Endothelial cell (in vitro differentiated cells): ENCODE data around the gene L1CAM. TPM values are rescaled to one million over a fixed set of nuclear protein-coding genes. Genes with fewer than 3 reads are reported as not detected.

Experiments
- DNase-seq: peaks from one replicate; pipeline ENCODE4 v3.0.0; 2021; ENCODE audit warnings: low spot score
- H3K27ac Mint-ChIP-seq: one replicate; pipeline ENCODE4 v1.8.0; 2021; ENCODE audit warnings: mixed read lengths, inconsistent platforms; ENCODE audit not compliant: unreplicated experiment
- H3K27me3 Mint-ChIP-seq: one replicate; pipeline ENCODE4 v1.8.0; 2021; ENCODE audit warnings: mild to moderate bottlenecking, moderate library complexity, mixed read lengths, inconsistent platforms; ENCODE audit not compliant: unreplicated experiment
- H3K36me3 Mint-ChIP-seq: one replicate; pipeline ENCODE4 v1.8.0; 2021; ENCODE audit warnings: mild to moderate bottlenecking, low read depth, mixed read lengths, inconsistent platforms; ENCODE audit not compliant: unreplicated experiment
- H3K4me1 Mint-ChIP-seq: one replicate; pipeline ENCODE4 v1.8.0; 2021; ENCODE audit warnings: mild to moderate bottlenecking, mixed read lengths, inconsistent platforms; ENCODE audit not compliant: unreplicated experiment
- H3K4me3 Mint-ChIP-seq: one replicate; pipeline ENCODE4 v1.8.0; 2021; ENCODE audit warnings: mild to moderate bottlenecking, mixed read lengths, inconsistent platforms; ENCODE audit not compliant: unreplicated experiment
- H3K9me3 Mint-ChIP-seq: one replicate; pipeline ENCODE4 v1.8.0; 2021; ENCODE audit warnings: mixed read lengths, inconsistent platforms; ENCODE audit not compliant: unreplicated experiment
- CTCF ChIP-seq: fragments of 200-600 bp; sonication (generic); IDR thresholded peaks from one replicate; pipeline ENCODE4 v1.5.0; 2021; ENCODE audit warnings: antibody characterized with exemption; ENCODE audit not compliant: unreplicated experiment
- total RNA-seq: library from RNA; stranded (reverse); fragmentation: NEBNext Ultra II Directional; extraction: Animal tissue kit (Norgen Biotek cat#: 25700); gene quantifications from one replicate; pipeline ENCODE4 v1.2.1, GENCODE V29; 2021; ENCODE audit not compliant: unreplicated experiment

Gene L1CAM
- total RNA-seq, 1 donor from 2014 or later = 0.31 TPM

- Mint-ChIP-seq H3K9me3 (no peaks in the 10 kb centered on the region), H3K4me3 (no peak overlapping the region), H3K4me1 (peaks cover 7% of the 10 kb centered on the region), H3K36me3 (no peaks in the 10 kb centered on the region), H3K27me3 (peaks cover 9% of the 10 kb centered on the region), H3K27ac (no peak overlapping the region)
- no peak for TF ChIP-seq CTCF
- no peak for DNase-seq
Observed at GRCh38 chrX:153881281-153881680, 4.7 kb downstream of the L1CAM start.

GRCh38 chrX:153880440-153880815 lies 5.5 kb downstream of the L1CAM start:
- peaks cover 10% of the 10 kb centered on the region for H3K4me1 Mint-ChIP-seq
- no peak overlapping the region for H3K4me3 Mint-ChIP-seq

GRCh38 chrX:153879741-153880439 lies 6.1 kb downstream of the L1CAM start:
- Mint-ChIP-seq H3K9me3 (no peaks in the 10 kb centered on the region), H3K36me3 (no peaks in the 10 kb centered on the region), H3K4me3 (no peak overlapping the region), H3K4me1 (peaks cover 11% of the 10 kb centered on the region), H3K27me3 (peaks cover 7% of the 10 kb centered on the region), H3K27ac (no peak overlapping the region)
- TF ChIP-seq CTCF = no peak
- no peak for DNase-seq

More at GRCh38 chrX:153880440-153880815, 5.5 kb downstream of the L1CAM start:
- peaks cover 9% of the 10 kb centered on the region for H3K27me3 Mint-ChIP-seq
- no peaks in the 10 kb centered on the region for H3K36me3 Mint-ChIP-seq
- no peak for TF ChIP-seq CTCF
- H3K9me3 Mint-ChIP-seq = no peaks in the 10 kb centered on the region
- no peak for DNase-seq
- H3K27ac Mint-ChIP-seq = no peak overlapping the region

GRCh38 chrX:153878969-153879653 lies 6.9 kb downstream of the L1CAM start:
- no peak overlapping the region for H3K27ac Mint-ChIP-seq
- peaks cover 6% of the 10 kb centered on the region for H3K27me3 Mint-ChIP-seq
- no peaks in the 10 kb centered on the region for H3K36me3 Mint-ChIP-seq
- H3K9me3 Mint-ChIP-seq = no peaks in the 10 kb centered on the region
- H3K4me1 Mint-ChIP-seq = peaks cover 14% of the 10 kb centered on the region
- H3K4me3 Mint-ChIP-seq = no peak overlapping the region
- no peak for TF ChIP-seq CTCF
- no peak for DNase-seq

GRCh38 chrX:153878345-153878744 lies 7.6 kb downstream of the L1CAM start:
- H3K27me3 Mint-ChIP-seq = peaks cover 6% of the 10 kb centered on the region
- no peak for TF ChIP-seq CTCF
- no peaks in the 10 kb centered on the region for H3K36me3 Mint-ChIP-seq
- peaks cover 14% of the 10 kb centered on the region for H3K4me1 Mint-ChIP-seq
- no peak for DNase-seq
- no peak overlapping the region for H3K27ac Mint-ChIP-seq
- H3K4me3 Mint-ChIP-seq = no peak overlapping the region
- no peaks in the 10 kb centered on the region for H3K9me3 Mint-ChIP-seq
